GM23338 (cell line): ENCODE results near the gene PARD6A. TPM values are rescaled to one million over a fixed set of nuclear protein-coding genes. Genes with fewer than 3 reads are reported as not detected.

ENCODE experiments used
- ATAC-seq: fragments of 200-7000 bp; cut with Tn5 transposase; 3 replicates; pipeline ENCODE4 v1.9.1; 2020
- DNase-seq: peaks from one replicate; pipeline ENCODE4 v3.0.0-alpha.2; 2015; ENCODE audit warnings: low spot score
- H2AFZ ChIP-seq: fragments of 200-600 bp; sonication (generic); 2 replicates; pipeline ENCODE4 v1.8.0; 2016; ENCODE audit warnings: antibody characterized with exemption, mild to moderate bottlenecking, moderate library complexity
- H3F3A ChIP-seq: fragments of 200-600 bp; sonication (generic); replicated peaks from 2 replicates; pipeline ENCODE4 v1.8.0; 2017; ENCODE audit warnings: antibody characterized with exemption, mixed run types, low read depth
- H3K27ac ChIP-seq: fragments of 200-600 bp; sonication (generic); 2 replicates; pipeline ENCODE4 v1.6.1; 2016; ENCODE audit warnings: low read depth
- H3K27me3 ChIP-seq: fragments of 200-600 bp; sonication (generic); 2 replicates; pipeline ENCODE4 v1.8.0; 2016; ENCODE audit warnings: mild to moderate bottlenecking, mixed run types, moderate library complexity; ENCODE audit not compliant: insufficient read depth
- H3K36me3 ChIP-seq: fragments of 200-600 bp; sonication (generic); 2 replicates; pipeline ENCODE4 v1.8.0; 2016; ENCODE audit warnings: mild to moderate bottlenecking; ENCODE audit not compliant: insufficient read depth
- H3K4me1 ChIP-seq: fragments of 200-600 bp; sonication (generic); 2 replicates; pipeline ENCODE4 v1.8.0; 2016; ENCODE audit warnings: mild to moderate bottlenecking, moderate library complexity; ENCODE audit not compliant: insufficient read depth
- H3K4me2 ChIP-seq: fragments of 200-600 bp; sonication (generic); 2 replicates; pipeline ENCODE4 v1.7.1; 2017; ENCODE audit warnings: mixed run types
- H3K4me3 ChIP-seq: fragments of 200-600 bp; sonication (generic); 2 replicates; pipeline ENCODE4 v1.6.1; 2016; ENCODE audit warnings: mixed run types
- H3K79me2 ChIP-seq: fragments of 200-600 bp; sonication (generic); replicated peaks from 2 replicates; pipeline ENCODE4 v1.8.0; 2017; ENCODE audit warnings: mild to moderate bottlenecking; ENCODE audit not compliant: insufficient read depth
- H3K9me2 ChIP-seq: fragments of 200-600 bp; sonication (generic); 2 replicates; pipeline ENCODE4 v1.8.0; 2017; ENCODE audit not compliant: insufficient read depth
- H4K20me1 ChIP-seq: fragments of 200-600 bp; sonication (generic); replicated peaks from 2 replicates; pipeline ENCODE4 v1.8.0; 2017; ENCODE audit warnings: mild to moderate bottlenecking; ENCODE audit not compliant: insufficient read depth
- H3K27ac Mint-ChIP-seq: 2 replicates; pipeline ENCODE4 v1.8.0; 2020; ENCODE audit warnings: inconsistent platforms, mild to moderate bottlenecking, moderate library complexity, mixed read lengths
- H3K27me3 Mint-ChIP-seq: 3 replicates; pipeline ENCODE4 v1.8.0; 2022; ENCODE audit warnings: low read depth, mild to moderate bottlenecking, moderate library complexity, mixed read lengths, inconsistent platforms; ENCODE audit not compliant: insufficient read depth, poor library complexity
- H3K36me3 Mint-ChIP-seq: 3 replicates; pipeline ENCODE4 v1.8.0; 2021; ENCODE audit warnings: low read depth, mild to moderate bottlenecking, inconsistent platforms, moderate library complexity, mixed read lengths
- H3K4me1 Mint-ChIP-seq: 3 replicates; pipeline ENCODE4 v1.8.0; 2020; ENCODE audit warnings: mild to moderate bottlenecking, inconsistent platforms, mixed read lengths
- H3K4me3 Mint-ChIP-seq: 3 replicates; pipeline ENCODE4 v1.8.0; 2021; ENCODE audit warnings: moderate library complexity, mild to moderate bottlenecking, inconsistent platforms, mixed read lengths
- H3K9me3 Mint-ChIP-seq: 3 replicates; pipeline ENCODE4 v1.8.0; 2020; ENCODE audit warnings: moderate library complexity, mild to moderate bottlenecking, inconsistent platforms, mixed read lengths
- EZH2 ChIP-seq: fragments of 200-600 bp; sonication (generic); IDR thresholded peaks from one replicate; pipeline ENCODE4 v1.8.0; 2017; ENCODE audit warnings: antibody characterized with exemption, mild to moderate bottlenecking, low read depth; ENCODE audit not compliant: unreplicated experiment
- ZNF114 ChIP-seq: fragments of 250-450 bp; sonication (Bioruptor Pico); IDR thresholded peaks from 2 replicates; pipeline ENCODE4 v1.5.0; 2020; ENCODE audit warnings: mild to moderate bottlenecking, moderate library complexity
- ZNF331 ChIP-seq: fragments of 250-450 bp; sonication (Bioruptor Pico); IDR thresholded peaks from 2 replicates; pipeline ENCODE4 v1.5.0; 2020; ENCODE audit warnings: low read depth, mild to moderate bottlenecking, moderate library complexity
- polyA plus RNA-seq: library from polyadenylated mRNA; unstranded; fragments of >200 nt; fragmentation: Nextera tagmentation; extraction: Ambion mirVana; gene quantifications from 2 replicates; pipeline ENCODE4 v1.2.1, GENCODE V29; 2016
- total RNA-seq: library from RNA; depleted of rRNA; stranded (reverse); fragments of >200 nt; shearing (Covaris generic); gene quantifications from 2 replicates; pipeline ENCODE4 v1.2.3, GENCODE V29; 2014
- TF ChIP-seq, protein P1 (sequence below): IDR thresholded peaks from one replicate; pipeline ENCODE4 v1.6.1; 2018; ENCODE audit warnings: antibody characterized with exemption; ENCODE audit not compliant: unreplicated experiment

The PARD6A gene
- total and polyA plus RNA-seq, 2 experiments from 2014 or later, result 11.1 to 15.7 TPM

- peaks cover 70% of the 10 kb centered on the region for H3K27me3 ChIP-seq
- ATAC-seq (no peak), DNase-seq (no peak)
- Mint-ChIP-seq H3K36me3 (peaks cover 9% of the 10 kb centered on the region; the same call in 1 of the 3 replicates), H3K4me1 (peaks cover 13% of the 10 kb centered on the region), H3K27ac (no peak overlapping the region), H3K27me3 (peaks cover 73% of the 10 kb centered on the region), H3K4me3 (peak overlapping the region; percentile 41; the same call in 2 of the 3 replicates), H3K9me3 (no peaks in the 10 kb centered on the region)
- H3F3A ChIP-seq, result peaks cover 6% of the 10 kb centered on the region; the same call in 1 of the 2 replicates
- no peak overlapping the region for H3K4me3 ChIP-seq
- H3K9me2 ChIP-seq, result no peaks in the 10 kb centered on the region
- TF ChIP-seq ZNF331 (CRISPR knock-in tag) (no peak), EZH2 (no peak)
- no peaks in the 10 kb centered on the region for H3K79me2 ChIP-seq
- H2AFZ ChIP-seq, result no peak overlapping the region
- no peaks in the 10 kb centered on the region; the same call in 1 of the 2 replicates for H3K4me1 ChIP-seq
- no peak overlapping the region for H3K4me2 ChIP-seq
- H3K36me3 ChIP-seq, result no peaks in the 10 kb centered on the region
- no peaks in the 10 kb centered on the region; the same call in 1 of the 2 replicates for H4K20me1 ChIP-seq
- H3K27ac ChIP-seq, result no peak overlapping the region
Observed at GRCh38 chr16:67651847-67652246, 8.9 kb upstream of the PARD6A start.

GRCh38 chr16:67652578-67653127, 8.1 kb upstream of the PARD6A start:
- ATAC-seq (peak; percentile 17), DNase-seq (peak; percentile 80)
- Mint-ChIP-seq H3K9me3 (no peaks in the 10 kb centered on the region), H3K27ac (no peak overlapping the region), H3K4me1 (peaks cover 13% of the 10 kb centered on the region), H3K27me3 (peaks cover 66% of the 10 kb centered on the region), H3K4me3 (no peak overlapping the region; the same call in 2 of the 3 replicates), H3K36me3 (peaks cover 9% of the 10 kb centered on the region; the same call in 1 of the 3 replicates)
- Histone ChIP-seq H3K9me2 (no peaks in the 10 kb centered on the region), H4K20me1 (no peaks in the 10 kb centered on the region; the same call in 1 of the 2 replicates), H3F3A (peaks cover 6% of the 10 kb centered on the region; the same call in 1 of the 2 replicates), H3K27ac (no peak overlapping the region), H3K36me3 (no peaks in the 10 kb centered on the region), H3K4me1 (no peaks in the 10 kb centered on the region; the same call in 1 of the 2 replicates), H3K27me3 (peaks cover 62% of the 10 kb centered on the region), H2AFZ (no peak overlapping the region), H3K4me3 (peak overlapping the region; percentile 69), H3K4me2 (peak overlapping the region; percentile 87; the same call in 1 of the 2 replicates), H3K79me2 (no peaks in the 10 kb centered on the region)
- no peak for TF ChIP-seq ZNF114
- TF ChIP-seq, protein P1, sequence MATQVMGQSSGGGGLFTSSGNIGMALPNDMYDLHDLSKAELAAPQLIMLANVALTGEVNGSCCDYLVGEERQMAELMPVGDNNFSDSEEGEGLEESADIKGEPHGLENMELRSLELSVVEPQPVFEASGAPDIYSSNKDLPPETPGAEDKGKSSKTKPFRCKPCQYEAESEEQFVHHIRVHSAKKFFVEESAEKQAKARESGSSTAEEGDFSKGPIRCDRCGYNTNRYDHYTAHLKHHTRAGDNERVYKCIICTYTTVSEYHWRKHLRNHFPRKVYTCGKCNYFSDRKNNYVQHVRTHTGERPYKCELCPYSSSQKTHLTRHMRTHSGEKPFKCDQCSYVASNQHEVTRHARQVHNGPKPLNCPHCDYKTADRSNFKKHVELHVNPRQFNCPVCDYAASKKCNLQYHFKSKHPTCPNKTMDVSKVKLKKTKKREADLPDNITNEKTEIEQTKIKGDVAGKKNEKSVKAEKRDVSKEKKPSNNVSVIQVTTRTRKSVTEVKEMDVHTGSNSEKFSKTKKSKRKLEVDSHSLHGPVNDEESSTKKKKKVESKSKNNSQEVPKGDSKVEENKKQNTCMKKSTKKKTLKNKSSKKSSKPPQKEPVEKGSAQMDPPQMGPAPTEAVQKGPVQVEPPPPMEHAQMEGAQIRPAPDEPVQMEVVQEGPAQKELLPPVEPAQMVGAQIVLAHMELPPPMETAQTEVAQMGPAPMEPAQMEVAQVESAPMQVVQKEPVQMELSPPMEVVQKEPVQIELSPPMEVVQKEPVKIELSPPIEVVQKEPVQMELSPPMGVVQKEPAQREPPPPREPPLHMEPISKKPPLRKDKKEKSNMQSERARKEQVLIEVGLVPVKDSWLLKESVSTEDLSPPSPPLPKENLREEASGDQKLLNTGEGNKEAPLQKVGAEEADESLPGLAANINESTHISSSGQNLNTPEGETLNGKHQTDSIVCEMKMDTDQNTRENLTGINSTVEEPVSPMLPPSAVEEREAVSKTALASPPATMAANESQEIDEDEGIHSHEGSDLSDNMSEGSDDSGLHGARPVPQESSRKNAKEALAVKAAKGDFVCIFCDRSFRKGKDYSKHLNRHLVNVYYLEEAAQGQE, result peak; percentile 75
